ENCODE results near the gene PIGQ.
"Not testable (repeated sequence)": the region's sequence is repeated elsewhere in the genome, so short reads cannot be mapped to it uniquely, and the experiment has no call there.

PIGQ gene

GRCh38 chr16:588889-589657 lies 19.3 kb downstream of the PIGQ start:
- DNase-seq = peak; percentile 99

DNA sequence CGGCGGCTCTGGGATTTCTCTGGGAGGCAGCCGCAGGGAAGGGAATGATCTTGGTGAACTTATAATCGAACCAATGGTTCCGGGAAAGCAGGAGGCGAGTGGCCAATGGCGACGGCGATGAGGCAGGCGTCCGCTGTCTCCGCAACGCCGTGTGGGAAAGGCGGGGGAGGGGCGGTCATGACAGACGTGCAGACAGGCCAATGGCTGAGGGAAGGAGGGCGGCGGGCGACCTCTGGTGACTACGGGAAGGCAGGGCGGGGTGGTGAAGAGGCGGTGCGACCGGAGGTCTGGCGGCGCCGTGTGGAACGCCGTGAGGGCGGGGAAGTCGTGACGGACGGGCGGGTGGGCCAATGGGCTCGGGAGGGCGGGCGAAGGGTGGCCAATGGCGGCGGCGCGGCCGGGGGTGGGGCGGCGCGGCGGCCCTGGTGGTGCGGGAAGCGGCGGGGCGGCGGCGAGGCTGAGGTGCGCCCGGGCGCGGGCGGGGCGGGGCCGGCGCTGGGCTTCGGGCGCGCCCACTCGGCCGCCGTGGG lies 20.0 kb downstream of the PIGQ start, which contains the start of gene RAB40C:
RAB40C (plus strand) TSS at position 409 of the 530 bp plus-strand sequence. CDS start 226 bp downstream, outside the sequence.
- DNase-seq = peak; percentile 99

- DNase-seq = peak; percentile 69
Observed at GRCh38 chr16:590188-590814, 20.5 kb downstream of the PIGQ start.

DNA sequence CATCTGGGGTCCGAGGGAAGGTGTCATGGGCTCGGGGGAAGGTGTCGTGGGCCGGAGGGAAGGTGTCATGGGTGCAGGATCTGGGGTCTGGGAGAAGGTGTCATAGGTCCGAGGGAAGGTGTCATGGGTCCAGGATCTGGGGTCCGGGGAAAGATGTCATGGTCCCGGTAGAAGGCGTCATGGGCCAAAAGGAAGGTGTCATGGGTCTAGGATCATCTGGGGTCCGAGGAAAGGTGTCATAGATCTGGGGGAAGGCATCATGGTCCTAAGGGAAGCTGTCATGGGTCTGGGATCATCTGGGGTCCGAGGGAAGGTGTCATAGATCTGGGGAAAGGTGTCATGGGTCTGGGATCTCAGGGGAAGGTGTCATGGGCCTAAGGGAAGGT lies 21.0 kb downstream of the PIGQ start:
- DNase-seq = no peak

- no peak for DNase-seq
Observed at GRCh38 chr16:591231-591630, 21.5 kb downstream of the PIGQ start.

GRCh38 chr16:591892-592517 lies 22.2 kb downstream of the PIGQ start:
- no peak for DNase-seq

- no peak for DNase-seq
Observed at GRCh38 chr16:592518-593306, 22.9 kb downstream of the PIGQ start.

GRCh38 chr16:593406-593805 lies 23.6 kb downstream of the PIGQ start:
- no peak for DNase-seq

GRCh38 chr16:593807-594206 lies 24.0 kb downstream of the PIGQ start:
- DNase-seq = no peak

GRCh38 chr16:595094-595528 lies 25.3 kb downstream of the PIGQ start:
- DNase-seq = no peak

DNA sequence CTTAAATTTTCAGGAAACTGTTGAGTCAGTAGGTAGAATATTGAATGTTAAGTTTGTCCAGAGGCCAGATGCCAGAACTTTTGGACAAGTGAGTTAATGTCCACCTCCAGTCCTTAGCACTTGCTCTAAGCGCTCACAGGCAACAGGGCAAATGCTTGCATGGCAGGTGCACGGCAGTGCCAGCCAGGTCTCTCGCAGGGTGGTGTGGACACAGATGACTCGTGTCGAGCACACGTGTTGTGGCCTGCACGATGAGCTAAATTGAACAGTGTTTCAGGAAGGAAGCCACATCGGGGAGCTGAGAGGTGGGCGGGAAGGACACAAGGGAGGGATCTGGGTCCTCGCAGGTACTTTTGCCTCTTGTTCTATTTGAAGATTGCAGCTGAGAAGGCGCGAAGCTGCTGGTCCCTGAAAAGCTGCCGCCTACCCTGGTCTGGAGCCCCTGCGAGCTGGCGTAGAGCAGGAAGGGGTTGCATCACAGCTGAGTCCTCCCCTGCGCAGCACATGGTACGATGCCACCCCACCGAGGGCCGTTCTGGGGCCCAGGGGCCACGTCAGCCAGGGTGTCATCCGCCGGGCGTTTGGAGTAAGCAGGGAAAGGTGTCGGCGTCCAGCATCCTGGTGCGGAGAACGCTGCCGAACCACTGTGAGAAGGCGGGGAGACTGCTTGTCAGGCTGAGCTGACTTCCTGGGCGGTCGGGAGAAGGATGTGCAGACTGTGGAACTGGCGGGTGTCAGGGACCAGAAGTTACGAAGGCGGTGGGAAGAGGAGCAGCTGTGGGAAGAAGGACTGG lies 26.4 kb downstream of the PIGQ start:
- no peak for DNase-seq

DNA sequence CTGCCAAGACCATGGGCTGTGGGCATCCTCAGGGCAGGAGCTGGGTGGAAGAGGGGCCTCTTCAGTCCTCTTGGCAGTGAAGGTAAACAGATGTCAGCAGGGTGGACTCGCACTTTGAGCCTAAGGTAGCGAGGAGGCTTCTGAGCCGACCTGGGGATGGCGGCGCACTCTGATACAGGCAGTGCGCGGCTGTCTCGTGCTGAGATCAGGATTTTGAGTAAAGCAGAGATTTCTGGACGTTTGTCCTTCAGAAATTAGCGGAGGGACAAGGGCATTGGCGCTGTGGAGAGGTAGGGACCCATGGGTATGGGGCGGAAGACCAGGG lies 26.9 kb downstream of the PIGQ start:
- DNase-seq = no peak

- DNase-seq = not testable (repeated sequence)
Observed at GRCh38 chr16:597655-598054, 27.9 kb downstream of the PIGQ start.

DNA sequence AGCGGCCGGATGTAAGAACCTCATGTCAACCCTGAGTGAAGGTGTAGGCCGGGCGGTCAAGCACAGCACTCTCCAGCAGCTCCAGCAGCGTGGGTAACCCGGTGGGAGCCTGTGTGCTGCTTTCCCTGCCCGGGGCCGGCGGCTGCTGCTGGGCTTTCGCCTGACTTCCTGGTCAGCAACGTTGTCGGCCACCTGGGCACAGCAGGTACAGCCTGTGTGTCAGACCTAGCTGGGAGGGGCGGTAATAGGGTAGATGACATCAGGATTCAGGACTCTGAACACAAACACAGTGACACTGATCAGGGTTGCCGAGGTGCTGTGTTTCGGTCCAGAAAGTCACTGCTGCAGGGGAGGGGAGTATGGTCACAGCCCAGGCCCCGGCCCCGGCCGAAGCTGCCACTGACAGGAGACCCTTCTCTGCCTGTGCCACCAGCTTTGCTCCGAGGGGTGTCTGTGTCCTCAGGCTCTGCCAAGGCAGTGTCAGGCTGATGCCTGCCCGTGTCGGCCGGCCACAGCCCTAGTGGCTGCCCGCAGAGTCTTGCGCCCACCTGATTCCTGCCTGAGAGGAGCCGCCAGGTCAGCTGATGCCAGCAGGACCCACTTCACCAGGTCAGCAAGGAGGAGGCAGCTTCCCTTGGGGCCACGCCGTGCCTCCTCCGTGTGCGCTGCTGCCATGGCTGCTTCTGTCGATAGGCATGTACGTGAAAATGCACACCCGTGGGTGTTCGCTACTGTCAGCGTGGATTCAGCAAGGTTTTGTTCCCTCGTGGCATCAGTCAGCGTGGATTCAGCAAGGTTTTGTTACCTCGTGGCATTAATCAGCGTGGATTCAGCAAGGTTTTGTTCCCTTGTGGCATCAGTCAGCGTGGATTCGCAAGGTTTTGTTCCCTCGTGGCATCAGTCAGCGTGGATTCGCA lies 29.3 kb downstream of the PIGQ start:
- DNase-seq = no peak

- DNase-seq = peak; percentile 32
Observed at GRCh38 chr16:600781-601180, 31.0 kb downstream of the PIGQ start.

DNA sequence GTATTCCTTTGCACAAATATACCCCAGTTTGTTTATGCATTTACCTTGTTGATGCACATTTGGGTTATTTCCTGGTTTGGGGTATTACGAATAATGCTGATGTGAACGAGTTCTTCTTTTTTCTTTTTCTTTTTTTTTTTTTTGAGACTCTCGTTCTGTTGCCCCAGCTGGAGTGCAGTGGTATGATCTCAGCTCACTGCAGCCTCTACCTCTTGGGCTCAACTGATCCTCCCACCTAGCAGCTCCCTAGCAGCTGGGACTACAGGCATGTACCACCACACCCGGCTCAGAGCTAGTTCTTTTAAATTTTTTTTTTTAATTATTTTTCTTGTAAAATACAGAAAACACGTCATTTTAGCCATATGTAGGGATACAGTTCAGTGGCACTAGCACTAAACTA lies 34.2 kb downstream of the PIGQ start:
- no peak for DNase-seq

DNA sequence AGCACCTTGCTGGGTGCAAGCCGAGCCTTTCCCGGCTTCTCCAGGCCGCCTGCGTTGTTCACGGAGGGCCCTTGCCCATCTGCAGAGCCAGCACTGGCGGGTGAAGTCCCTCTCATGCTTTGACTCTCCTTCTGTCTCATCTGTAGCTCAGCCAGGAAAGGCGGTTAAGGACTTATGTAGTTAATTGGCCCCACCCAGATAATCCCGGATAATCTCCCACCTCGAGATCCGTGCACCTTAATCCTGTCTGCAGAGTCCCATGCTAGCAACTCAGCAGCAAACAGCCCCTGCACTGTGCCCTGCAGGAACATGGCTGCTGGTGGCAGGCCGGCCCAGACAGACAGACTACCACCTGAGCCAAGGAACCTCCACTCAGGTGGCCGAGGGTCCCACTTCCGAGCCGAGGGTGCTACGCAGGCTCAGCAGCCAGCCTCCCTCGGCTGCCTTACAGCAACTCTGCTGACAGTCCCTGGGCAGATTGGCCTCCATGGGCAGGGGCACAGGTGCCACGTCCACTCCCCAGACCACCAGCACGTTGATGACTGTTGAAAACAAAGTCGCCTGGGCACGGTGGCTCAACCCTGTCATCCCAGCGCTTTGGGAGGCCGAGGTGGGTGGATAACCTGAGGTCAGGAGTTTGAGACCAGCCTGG lies 37.0 kb downstream of the PIGQ start:
- no peak for DNase-seq

DNA sequence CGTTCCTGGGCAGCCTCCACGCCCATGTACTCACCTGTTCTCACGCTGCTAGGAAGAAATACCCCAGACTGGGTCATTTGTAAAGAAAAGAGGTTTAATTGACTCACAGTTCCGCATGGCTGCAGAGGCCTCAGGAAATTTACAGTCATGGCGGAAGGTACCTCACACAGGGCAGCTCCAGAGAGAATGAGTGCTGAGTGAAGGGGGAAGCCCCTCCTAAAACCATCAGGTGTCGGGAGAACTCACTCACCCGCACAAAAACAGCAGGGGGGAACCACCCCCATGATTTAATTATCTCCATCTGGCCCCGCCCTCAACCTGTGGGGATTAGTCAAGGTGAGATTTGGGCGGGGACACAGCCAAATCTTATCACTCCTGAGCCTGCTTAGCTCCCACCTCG lies 38.3 kb downstream of the PIGQ start:
- DNase-seq = no peak

DNA sequence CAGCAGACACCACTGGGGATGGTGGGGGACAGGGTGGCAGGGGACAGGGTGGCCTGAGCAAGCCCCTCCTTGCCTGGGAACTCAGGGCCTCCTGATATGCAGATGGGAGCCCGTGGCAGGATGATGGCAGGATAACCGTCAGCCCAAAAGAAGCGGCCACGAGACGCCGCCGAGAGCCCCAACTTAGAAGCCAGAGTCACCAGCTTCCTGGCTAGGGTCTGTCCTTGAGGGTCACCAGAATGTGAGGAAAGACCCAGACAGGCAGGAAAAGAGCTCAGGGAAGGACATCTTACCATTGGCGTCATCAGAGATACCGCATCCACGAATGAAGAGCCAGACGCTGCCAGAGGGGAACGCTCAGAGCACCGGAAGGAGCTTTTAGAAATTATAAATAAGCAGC lies 39.5 kb downstream of the PIGQ start:
- no peak for DNase-seq

DNA sequence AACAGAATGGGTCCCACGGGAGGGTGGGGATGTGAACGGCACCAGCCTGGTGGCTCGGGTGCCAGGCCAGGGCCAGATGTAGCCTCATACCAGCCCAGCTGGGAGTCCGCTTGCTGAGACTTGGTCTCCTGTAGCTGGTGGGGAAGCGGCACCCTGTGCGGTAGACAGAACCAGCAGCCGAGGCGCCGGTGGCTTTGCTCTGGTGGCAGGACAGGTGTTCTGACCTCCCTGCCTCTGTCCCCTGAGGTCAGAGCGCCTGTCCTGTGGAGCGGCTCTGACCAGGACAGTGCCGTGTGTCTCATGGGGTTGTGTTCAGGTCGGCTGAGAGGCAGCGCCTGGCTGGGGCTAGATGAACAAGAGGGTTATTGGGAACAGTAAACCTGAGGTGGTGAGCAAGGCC lies 40.2 kb downstream of the PIGQ start:
- DNase-seq = no peak

All from eye (tissue), 1 donor.